ENCODE data around the gene MEX3A.

Gene MEX3A

DNA sequence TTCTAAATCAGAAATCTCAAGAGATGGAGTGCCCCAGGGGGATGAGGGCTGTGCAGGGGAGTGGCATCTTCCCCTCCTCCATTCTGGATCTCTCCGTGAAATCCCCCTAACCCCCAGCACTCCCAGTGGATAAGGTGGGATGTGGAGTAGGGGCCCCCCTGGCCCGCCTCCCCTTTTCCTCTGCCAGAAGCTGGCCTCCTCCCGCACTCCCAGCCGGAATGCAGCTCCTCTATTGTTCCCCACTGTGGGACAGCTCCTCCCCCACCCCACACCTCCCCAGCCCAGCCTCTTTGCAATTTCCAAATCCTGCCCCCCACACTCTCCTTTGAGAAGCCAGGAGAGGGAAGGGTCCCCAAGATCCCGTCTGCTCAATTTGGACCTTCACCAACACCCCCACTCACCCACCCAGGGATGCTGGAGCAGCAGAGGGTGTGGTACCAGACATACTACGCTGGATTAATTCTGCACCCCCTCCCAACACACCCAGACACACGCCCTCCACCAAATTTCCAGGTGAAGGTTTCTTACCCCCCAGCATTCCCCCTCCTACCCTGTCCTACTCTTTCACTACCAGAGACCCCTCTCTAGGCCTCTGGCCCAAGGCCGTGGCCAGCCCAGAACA lies 1.9 kb downstream of the MEX3A start:
- no peak for DNase-seq (ENCODE audit: extremely low spot score)
- POLR2A ChIA-PET, result no interaction called here
- CTCF ChIA-PET, result interaction anchor here (1.1 to 1.2 kb wide), 2 partner anchors 14 to 49 kb away, joined by 3 to 4 read pairs; no protein-coding TSS in a partner anchor
- no peak for TF ChIP-seq TARDBP (IDR thresholded peaks at IDR 0.05)
- TF ChIP-seq NFRKB (IDR thresholded peaks at IDR 0.05), result no peak
- no peak for TF ChIP-seq BHLHE40 (IDR thresholded peaks at IDR 0.05; ENCODE audit: borderline replicate concordance)
- no peak for TF ChIP-seq FOXA1 (IDR thresholded peaks at IDR 0.05)
- TF ChIP-seq HDGF (IDR thresholded peaks at IDR 0.05; ENCODE audit: borderline replicate concordance), result no peak
- no peak for TF ChIP-seq SUZ12 (IDR thresholded peaks at IDR 0.05)
- TF ChIP-seq ARNT (IDR thresholded peaks at IDR 0.05), result no peak
- TF ChIP-seq ZNF384 (IDR thresholded peaks at IDR 0.05), result no peak
- no peak for TF ChIP-seq ELF4 (IDR thresholded peaks at IDR 0.05)

- DNase-seq (ENCODE audit: extremely low spot score), result no peak
- ChIA-PET POLR2A (no interaction called here), CTCF (interaction anchor here (0.7 to 1.2 kb wide), 3 partner anchors 13 to 87 kb away, joined by 3 to 4 read pairs (median 3); no protein-coding TSS in a partner anchor)
- TF ChIP-seq SUZ12 (IDR thresholded peaks at IDR 0.05), result no peak
- no peak for TF ChIP-seq HDGF (IDR thresholded peaks at IDR 0.05; ENCODE audit: borderline replicate concordance)
- TF ChIP-seq, protein P1, sequence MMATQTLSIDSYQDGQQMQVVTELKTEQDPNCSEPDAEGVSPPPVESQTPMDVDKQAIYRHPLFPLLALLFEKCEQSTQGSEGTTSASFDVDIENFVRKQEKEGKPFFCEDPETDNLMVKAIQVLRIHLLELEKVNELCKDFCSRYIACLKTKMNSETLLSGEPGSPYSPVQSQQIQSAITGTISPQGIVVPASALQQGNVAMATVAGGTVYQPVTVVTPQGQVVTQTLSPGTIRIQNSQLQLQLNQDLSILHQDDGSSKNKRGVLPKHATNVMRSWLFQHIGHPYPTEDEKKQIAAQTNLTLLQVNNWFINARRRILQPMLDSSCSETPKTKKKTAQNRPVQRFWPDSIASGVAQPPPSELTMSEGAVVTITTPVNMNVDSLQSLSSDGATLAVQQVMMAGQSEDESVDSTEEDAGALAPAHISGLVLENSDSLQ (IDR thresholded peaks at IDR 0.05), result no peak
- no peak for TF ChIP-seq FOXK2 (IDR thresholded peaks at IDR 0.05)
- no peak for TF ChIP-seq BHLHE40 (IDR thresholded peaks at IDR 0.05; ENCODE audit: borderline replicate concordance)
- TF ChIP-seq ZNF384 (IDR thresholded peaks at IDR 0.05), result no peak
- TF ChIP-seq SP1 (IDR thresholded peaks at IDR 0.05), result no peak
- no peak for TF ChIP-seq LEF1 (IDR thresholded peaks at IDR 0.05; ENCODE audit: borderline replicate concordance)
- no peak for TF ChIP-seq NFRKB (IDR thresholded peaks at IDR 0.05)
- no peak for TF ChIP-seq ELF4 (IDR thresholded peaks at IDR 0.05)
- no peak for TF ChIP-seq TARDBP (IDR thresholded peaks at IDR 0.05)
- no peak for TF ChIP-seq FOXM1 (IDR thresholded peaks at IDR 0.05; ENCODE audit: borderline replicate concordance)
Measured at GRCh38 chr1:156079762-156080161, 2.5 kb downstream of the MEX3A start.

DNA sequence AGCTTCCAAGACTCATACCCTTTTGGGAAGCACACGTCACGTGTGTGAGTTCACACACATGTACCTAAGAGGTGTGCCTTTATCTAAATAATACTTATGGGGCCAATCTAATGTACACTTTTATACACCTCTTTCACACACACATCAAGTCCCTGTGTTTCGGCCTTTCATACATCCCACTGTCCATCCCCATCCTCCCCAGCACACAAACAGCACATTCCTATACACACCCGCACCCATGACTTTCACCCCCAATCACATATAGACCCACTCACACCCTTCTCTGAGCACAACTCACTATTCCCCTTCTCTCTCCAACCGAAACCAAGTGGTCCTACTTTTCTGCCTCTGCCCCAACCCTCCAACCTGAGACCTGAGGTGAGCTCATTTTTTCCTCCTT lies 3.5 kb downstream of the MEX3A start:
- ChIA-PET POLR2A (interaction anchor here (1.2 kb wide), 1 partner anchor 163 kb away, joined by 3 read pairs; no protein-coding TSS in a partner anchor), CTCF (interaction anchor here (0.6 to 1.5 kb wide), 3 partner anchors 11 to 89 kb away, joined by 3 to 5 read pairs (median 3); no protein-coding TSS in a partner anchor)
- TF ChIP-seq ARNT (IDR thresholded peaks at IDR 0.05) (no peak), SP1 (IDR thresholded peaks at IDR 0.05) (no peak), NFRKB (IDR thresholded peaks at IDR 0.05) (no peak), L3MBTL2 (conservative IDR thresholded peaks at IDR 0.05) (no peak), HDGF (IDR thresholded peaks at IDR 0.05; ENCODE audit: borderline replicate concordance) (no peak), BHLHE40 (IDR thresholded peaks at IDR 0.05; ENCODE audit: borderline replicate concordance) (no peak), ZNF384 (IDR thresholded peaks at IDR 0.05) (no peak), FOXM1 (IDR thresholded peaks at IDR 0.05; ENCODE audit: borderline replicate concordance) (no peak), FOXA1 (IDR thresholded peaks at IDR 0.05) (no peak), SUZ12 (IDR thresholded peaks at IDR 0.05) (no peak), CTBP1 (IDR thresholded peaks at IDR 0.05; ENCODE audit: borderline replicate concordance) (no peak)
- TF ChIP-seq, protein P1 (IDR thresholded peaks at IDR 0.05), result no peak
- DNase-seq (ENCODE audit: extremely low spot score), result no peak

DNA sequence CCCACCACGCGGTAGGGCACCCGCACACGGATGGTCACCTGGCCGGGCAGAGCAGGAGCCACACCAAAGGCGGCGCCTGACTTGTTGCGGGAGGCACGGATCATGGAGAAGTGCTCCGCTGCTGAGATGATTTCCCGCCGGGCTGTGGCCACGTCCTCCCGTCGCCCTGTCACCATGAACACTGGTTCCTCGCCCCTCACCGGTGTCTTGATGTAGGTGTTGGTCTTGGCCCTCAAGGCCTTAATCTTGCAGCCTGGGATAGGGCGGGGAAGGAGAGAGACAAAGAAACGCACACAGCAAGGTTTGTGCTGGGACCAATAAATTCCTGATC lies 4.9 kb downstream of the MEX3A start:
- DNase-seq (ENCODE audit: extremely low spot score), result no peak
- CTCF ChIA-PET, result no interaction called here
- POLR2A ChIA-PET, result no interaction called here
- TF ChIP-seq LEF1 (IDR thresholded peaks at IDR 0.05; ENCODE audit: borderline replicate concordance) (no peak), ZNF384 (IDR thresholded peaks at IDR 0.05) (no peak), FOXM1 (IDR thresholded peaks at IDR 0.05; ENCODE audit: borderline replicate concordance) (no peak)

GRCh38 chr1:156076609-156077429 lies 5.4 kb downstream of the MEX3A start:
- DNase-seq (ENCODE audit: extremely low spot score), result no peak
- ChIA-PET POLR2A (interaction anchor here (1.2 kb wide), 1 partner anchor 142 kb away, joined by 4 read pairs; the partner anchor contains the start of gene KHDC4), CTCF (no interaction called here)
- TF ChIP-seq FOXA1 (IDR thresholded peaks at IDR 0.05) (no peak), BHLHE40 (IDR thresholded peaks at IDR 0.05; ENCODE audit: borderline replicate concordance) (no peak), HDGF (IDR thresholded peaks at IDR 0.05; ENCODE audit: borderline replicate concordance) (no peak), FOXK2 (IDR thresholded peaks at IDR 0.05) (no peak), L3MBTL2 (conservative IDR thresholded peaks at IDR 0.05) (no peak), TARDBP (IDR thresholded peaks at IDR 0.05) (no peak), LEF1 (IDR thresholded peaks at IDR 0.05; ENCODE audit: borderline replicate concordance) (no peak), ARNT (IDR thresholded peaks at IDR 0.05) (no peak), FOXM1 (IDR thresholded peaks at IDR 0.05; ENCODE audit: borderline replicate concordance) (no peak), SUZ12 (IDR thresholded peaks at IDR 0.05) (no peak), SP1 (IDR thresholded peaks at IDR 0.05) (no peak)
- TF ChIP-seq, protein P1 (IDR thresholded peaks at IDR 0.05), result no peak

DNA sequence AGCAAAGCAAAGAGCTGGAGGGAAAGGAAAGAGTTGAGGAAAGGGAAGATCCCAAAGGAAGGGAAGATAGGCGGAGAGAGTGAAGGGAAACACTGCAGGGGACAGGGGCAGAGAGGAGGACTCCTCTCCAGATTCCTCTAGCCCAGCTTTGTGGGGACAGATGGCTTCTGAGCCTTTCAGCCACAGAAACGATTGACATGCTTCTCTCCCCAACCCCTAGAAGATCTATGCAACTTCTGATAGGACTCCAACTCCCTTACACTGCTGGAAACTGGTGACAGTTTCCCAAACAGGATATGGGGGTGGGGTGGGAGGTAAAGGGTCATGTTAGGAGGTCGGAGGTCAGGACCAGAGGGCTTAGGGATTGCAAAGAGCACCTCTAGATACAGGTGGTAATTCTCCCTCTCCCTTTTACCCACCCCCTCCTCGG lies 6.5 kb downstream of the MEX3A start:
- no peak for DNase-seq (ENCODE audit: extremely low spot score)
- TF ChIP-seq HDGF (IDR thresholded peaks at IDR 0.05; ENCODE audit: borderline replicate concordance) (no peak), FOXM1 (IDR thresholded peaks at IDR 0.05; ENCODE audit: borderline replicate concordance) (no peak), CTBP1 (IDR thresholded peaks at IDR 0.05; ENCODE audit: borderline replicate concordance) (no peak), TARDBP (IDR thresholded peaks at IDR 0.05) (no peak), L3MBTL2 (conservative IDR thresholded peaks at IDR 0.05) (no peak), ZNF384 (IDR thresholded peaks at IDR 0.05) (no peak)
- ChIA-PET CTCF (interaction anchor here (1.0 to 1.9 kb wide), 3 partner anchors 9 to 97 kb away, joined by 3 to 10 read pairs (median 4); no protein-coding TSS in a partner anchor), POLR2A (interaction anchor here (0.5 to 1.2 kb wide), 3 partner anchors 9 to 269 kb away, joined by 3 to 4 read pairs (median 4); partner anchors contain the start of gene KHDC4)
